ENCODE data around the gene SPAG9. TPM values are rescaled to one million over a fixed set of nuclear protein-coding genes. Genes with fewer than 3 reads are reported as not detected.
A peak's percentile ranks its signal among the peaks of the same experiment; 100 is the strongest.
"Not testable (repeated sequence)": the region's sequence is repeated elsewhere in the genome, so short reads cannot be mapped to it uniquely, and the experiment has no call there.

Gene SPAG9
- total RNA-seq, 4 donors from 2014 or later: 139 to 171 (median 143) TPM

GRCh38 chr17:51124640-51125503 is 4.2 kb upstream of the SPAG9 start:
- ATAC-seq: no peak
- intact Hi-C loops (cut with DNase I; ENCODE audit: low total_unique reads): no loop called here
- no peaks in the 10 kb centered on the region for H3K27me3 ChIP-seq

GRCh38 chr17:51122473-51123115 is 1.9 kb upstream of the SPAG9 start:
- in situ Hi-C loops (cut with MboI; ENCODE audit: low sequenced_read_pairs in 4 of 4); H3K27me3 ChIP-seq; H3K4me3 ChIP-seq; DNase-seq; intact Hi-C loops (cut with DNase I; ENCODE audit: low total_unique reads); H3K36me3 ChIP-seq; H3K9me3 ChIP-seq; ATAC-seq: not testable (repeated sequence)
- Histone ChIP-seq H3K27ac (peak overlapping the region; percentile 94 to 100 (median 98)), H3K4me1 (peaks cover 21 to 23% of the 10 kb centered on the region in 2 donors)

More at GRCh38 chr17:51124640-51125503, 4.2 kb upstream of the SPAG9 start:
- Histone ChIP-seq H3K4me1 (peaks cover 5 to 6% of the 10 kb centered on the region in 2 donors), H3K9me3 (no peaks in the 10 kb centered on the region), H3K4me3 (no peak overlapping the region), H3K27ac (no peak overlapping the region), H3K36me3 (no peaks in the 10 kb centered on the region)
- DNase-seq: no peak
- no peak for TF ChIP-seq POLR2A (IDR thresholded peaks at IDR 0.05)
- TF ChIP-seq CTCF (IDR thresholded peaks at IDR 0.05 in 4 of 5, conservative IDR thresholded peaks at IDR 0.05 in 1 of 5): no peak
- in situ Hi-C loops (cut with MboI; ENCODE audit: low sequenced_read_pairs in 4 of 4): no loop called here

- H3K27me3 ChIP-seq: no peaks in the 10 kb centered on the region
- H3K27ac ChIP-seq: peak overlapping the region; percentile 94 to 100 (median 98)
- in situ Hi-C loops (cut with MboI; ENCODE audit: low sequenced_read_pairs in 4 of 4): no loop called here
- peak overlapping the region; percentile 55 to 81 (median 66) for H3K4me3 ChIP-seq
- H3K4me1 ChIP-seq: peaks cover 29 to 31% of the 10 kb centered on the region in 2 donors
- no peaks in the 10 kb centered on the region for H3K36me3 ChIP-seq
- intact Hi-C loops (cut with DNase I; ENCODE audit: low total_unique reads): loop anchor here (1.0 to 2.0 kb wide), 2 partner anchors 31 to 255 kb away; partner anchors contain the start of genes NME1 and TOB1
- DNase-seq (peak; percentile 95 to 99), ATAC-seq (peak; percentile 82 to 86)
- no peaks in the 10 kb centered on the region for H3K9me3 ChIP-seq
- TF ChIP-seq CTCF (IDR thresholded peaks at IDR 0.05 in 4 of 5, conservative IDR thresholded peaks at IDR 0.05 in 1 of 5) (no peak), POLR2A (IDR thresholded peaks at IDR 0.05) (peak; percentile 95 to 96)
These were observed 1.2 kb upstream of the SPAG9 start for GRCh38 chr17:51121620-51122472.

GRCh38 chr17:51120357-51120738 is 320 bp downstream of the SPAG9 start:
- Histone ChIP-seq H3K27me3 (no peaks in the 10 kb centered on the region), H3K9me3 (no peaks in the 10 kb centered on the region), H3K27ac (peak overlapping the region; percentile 99 to 100 (median 100)), H3K4me3 (peak overlapping the region; percentile 81 to 99 (median 89)), H3K36me3 (no peaks in the 10 kb centered on the region), H3K4me1 (peaks cover 38% of the 10 kb centered on the region in 2 donors)
- in situ Hi-C loops (cut with MboI; ENCODE audit: low sequenced_read_pairs in 4 of 4): no loop called here
- DNase-seq (peak in 1 of 2 donors; percentile 54), ATAC-seq (peak in 1 of 2 donors; percentile 3)
- TF ChIP-seq CTCF (IDR thresholded peaks at IDR 0.05 in 4 of 5, conservative IDR thresholded peaks at IDR 0.05 in 1 of 5) (no peak), POLR2A (IDR thresholded peaks at IDR 0.05) (no peak)
- intact Hi-C loops (cut with DNase I; ENCODE audit: low total_unique reads): loop anchor here (2.0 kb wide), 1 partner anchor 254 kb away; the partner anchor contains the start of gene TOB1

Data from gastrocnemius medialis (tissue), 4 donors.